GM10847 (cell line): Measurements from ENCODE around the gene MGAT5.

Experiments used
- POLR2A ChIP-seq: IDR thresholded peaks from 2 replicates; pipeline ENCODE4 v1.6.1; 2011; ENCODE audit not compliant: insufficient read length; ENCODE audit errors: extremely low read depth

The MGAT5 gene

GRCh38 chr2:134445985-134446382 lies 192.1 kb downstream of the MGAT5 start:
- TF ChIP-seq POLR2A, result no peak

- TF ChIP-seq POLR2A, result no peak
Measured at GRCh38 chr2:134446383-134447017, 192.6 kb downstream of the MGAT5 start.

- TF ChIP-seq POLR2A, result no peak
Measured at GRCh38 chr2:134447669-134448068, 193.8 kb downstream of the MGAT5 start.

GRCh38 chr2:134448650-134449049 lies 194.8 kb downstream of the MGAT5 start:
- TF ChIP-seq POLR2A, result no peak

- no peak for TF ChIP-seq POLR2A
Measured at GRCh38 chr2:134449157-134449556, 195.3 kb downstream of the MGAT5 start.

- no peak for TF ChIP-seq POLR2A
Measured at GRCh38 chr2:134449751-134450513, 196.1 kb downstream of the MGAT5 start.

- TF ChIP-seq POLR2A, result no peak
Measured at GRCh38 chr2:134451347-134451630, 197.4 kb downstream of the MGAT5 start.

GRCh38 chr2:134452042-134452733 lies 198.3 kb downstream of the MGAT5 start:
- TF ChIP-seq POLR2A, result no peak

GRCh38 chr2:134453476-134453875 lies 199.6 kb downstream of the MGAT5 start:
- no peak for TF ChIP-seq POLR2A

- no peak for TF ChIP-seq POLR2A
Measured at GRCh38 chr2:134453973-134454372, 200.1 kb downstream of the MGAT5 start.

GRCh38 chr2:134454426-134454825 lies 200.6 kb downstream of the MGAT5 start:
- TF ChIP-seq POLR2A, result no peak

GRCh38 chr2:134454931-134455330 lies 201.1 kb downstream of the MGAT5 start:
- TF ChIP-seq POLR2A, result no peak

- no peak for TF ChIP-seq POLR2A
Measured at GRCh38 chr2:134455426-134455825, 201.6 kb downstream of the MGAT5 start.

GRCh38 chr2:134457353-134457752 lies 203.5 kb downstream of the MGAT5 start:
- no peak for TF ChIP-seq POLR2A

GRCh38 chr2:134457765-134458472 lies 204.0 kb downstream of the MGAT5 start:
- TF ChIP-seq POLR2A, result no peak

- TF ChIP-seq POLR2A, result no peak
Measured at GRCh38 chr2:134458473-134458853, 204.6 kb downstream of the MGAT5 start.

- TF ChIP-seq POLR2A, result no peak
Measured at GRCh38 chr2:134458950-134459349, 205.1 kb downstream of the MGAT5 start.
